Smooth muscle cell (in vitro differentiated cells): Measurements from ENCODE around the gene SLC39A7. TPM values are rescaled to one million over a fixed set of nuclear protein-coding genes. Genes with fewer than 3 reads are reported as not detected.

Source experiments
- DNase-seq: peaks from one replicate; lab custom pipeline; 2025; ENCODE audit not compliant: unreplicated experiment; lab: John Stamatoyannopoulos, UW
- H2AFZ ChIP-seq: fragments of 200-600 bp; sonication (generic); 2 replicates; pipeline ENCODE4 v1.6.0; 2016; ENCODE audit warnings: antibody characterized with exemption, low read depth, mild to moderate bottlenecking
- H3F3A ChIP-seq: fragments of 200-600 bp; sonication (generic); 2 replicates; pipeline ENCODE4 v1.6.0; 2017; ENCODE audit warnings: antibody characterized with exemption, low read depth
- H3K27ac ChIP-seq: fragments of 200-600 bp; sonication (generic); 2 replicates; pipeline ENCODE4 v1.5.1; 2016; ENCODE audit warnings: low read depth, mild to moderate bottlenecking
- H3K27me3 ChIP-seq: fragments of 200-600 bp; sonication (generic); 2 replicates; pipeline ENCODE4 v1.6.1; 2016; ENCODE audit warnings: low read depth, mild to moderate bottlenecking
- H3K36me3 ChIP-seq: fragments of 200-600 bp; sonication (generic); 2 replicates; pipeline ENCODE4 v1.5.1; 2016; ENCODE audit warnings: low read depth
- H3K4me1 ChIP-seq: fragments of 200-600 bp; sonication (generic); 2 replicates; pipeline ENCODE4 v1.5.1; 2016; ENCODE audit warnings: low read depth
- H3K4me2 ChIP-seq: fragments of 200-600 bp; sonication (generic); 2 replicates; pipeline ENCODE4 v1.6.0; 2016; ENCODE audit warnings: mild to moderate bottlenecking
- H3K4me3 ChIP-seq: fragments of 200-600 bp; sonication (generic); 2 replicates; pipeline ENCODE4 v1.5.1; 2016; ENCODE audit warnings: mild to moderate bottlenecking
- H3K79me2 ChIP-seq: fragments of 200-600 bp; sonication (generic); 2 replicates; pipeline ENCODE4 v1.6.0; 2016; ENCODE audit warnings: low read depth, mild to moderate bottlenecking
- H3K9ac ChIP-seq: fragments of 200-600 bp; sonication (generic); 2 replicates; pipeline ENCODE4 v1.6.0; 2016; ENCODE audit warnings: low read depth
- H3K9me3 ChIP-seq: fragments of 200-600 bp; sonication (generic); replicated peaks from 2 replicates; pipeline ENCODE4 v1.5.1; 2016; ENCODE audit warnings: low read depth
- H4K20me1 ChIP-seq: fragments of 200-600 bp; sonication (generic); 2 replicates; pipeline ENCODE4 v1.6.0; 2016; ENCODE audit warnings: low read depth
- WGBS: methylation state at CpG from one replicate; pipeline ENCODE4 v1.1.7; 2016; ENCODE audit warnings: low lambda C conversion rate; 5-methylcytosine and 5-hydroxymethylcytosine counted together
- polyA plus RNA-seq: library from polyadenylated mRNA; unstranded; fragments of >200 nt; fragmentation: Nextera tagmentation; extraction: Ambion mirVana; gene quantifications from 2 replicates; pipeline ENCODE4 v1.2.1, GENCODE V29; 2016
- total RNA-seq: library from RNA; depleted of rRNA; stranded (reverse); fragments of >200 nt; gene quantifications from 2 replicates; pipeline ENCODE4 v1.2.3, GENCODE V29; 2014
- TF ChIP-seq, protein P1 (sequence below): fragments of 200-600 bp; sonication (generic); IDR thresholded peaks from 2 replicates; pipeline ENCODE4 v1.5.1; 2017; ENCODE audit warnings: borderline replicate concordance, mild to moderate bottlenecking, antibody characterized with exemption; ENCODE audit not compliant: insufficient read depth, poor library complexity, severe bottlenecking

The SLC39A7 gene
- total and polyA plus RNA-seq, 2 experiments from 2014 or later = 87.2 to 112 TPM

DNA sequence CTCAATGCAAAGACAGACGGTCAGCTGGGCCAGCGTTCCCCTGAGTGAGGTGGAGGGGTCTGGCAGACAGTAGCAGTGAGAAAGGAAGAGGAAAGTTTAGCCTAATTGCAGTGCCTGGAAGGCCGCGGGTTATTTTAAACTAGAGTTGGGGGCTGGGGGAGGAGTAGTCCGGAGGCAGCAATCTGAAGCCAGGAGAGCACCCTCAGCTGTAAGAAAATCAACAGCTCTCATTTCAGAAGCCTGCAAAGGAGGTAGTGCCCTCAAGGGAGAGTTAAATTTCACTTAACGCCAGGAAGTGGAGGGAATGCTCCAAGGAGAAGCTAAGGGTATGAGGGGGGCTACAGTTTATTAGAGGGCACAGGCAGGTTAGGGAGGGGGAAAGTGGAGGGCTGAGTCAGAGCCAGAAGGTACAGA is 34.6 kb downstream of the SLC39A7 start:
- H4K20me1 ChIP-seq = no peaks in the 10 kb centered on the region
- TF ChIP-seq, protein P1, sequence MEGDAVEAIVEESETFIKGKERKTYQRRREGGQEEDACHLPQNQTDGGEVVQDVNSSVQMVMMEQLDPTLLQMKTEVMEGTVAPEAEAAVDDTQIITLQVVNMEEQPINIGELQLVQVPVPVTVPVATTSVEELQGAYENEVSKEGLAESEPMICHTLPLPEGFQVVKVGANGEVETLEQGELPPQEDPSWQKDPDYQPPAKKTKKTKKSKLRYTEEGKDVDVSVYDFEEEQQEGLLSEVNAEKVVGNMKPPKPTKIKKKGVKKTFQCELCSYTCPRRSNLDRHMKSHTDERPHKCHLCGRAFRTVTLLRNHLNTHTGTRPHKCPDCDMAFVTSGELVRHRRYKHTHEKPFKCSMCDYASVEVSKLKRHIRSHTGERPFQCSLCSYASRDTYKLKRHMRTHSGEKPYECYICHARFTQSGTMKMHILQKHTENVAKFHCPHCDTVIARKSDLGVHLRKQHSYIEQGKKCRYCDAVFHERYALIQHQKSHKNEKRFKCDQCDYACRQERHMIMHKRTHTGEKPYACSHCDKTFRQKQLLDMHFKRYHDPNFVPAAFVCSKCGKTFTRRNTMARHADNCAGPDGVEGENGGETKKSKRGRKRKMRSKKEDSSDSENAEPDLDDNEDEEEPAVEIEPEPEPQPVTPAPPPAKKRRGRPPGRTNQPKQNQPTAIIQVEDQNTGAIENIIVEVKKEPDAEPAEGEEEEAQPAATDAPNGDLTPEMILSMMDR = no peak
- H3K9ac ChIP-seq = no peak overlapping the region
- H3K27me3 ChIP-seq = peaks cover 4% of the 10 kb centered on the region
- no peak overlapping the region for H3K27ac ChIP-seq
- WGBS = 14% methylated on average over 6 of the region's 6 CpGs
- DNase-seq = no peak
- H2AFZ ChIP-seq = no peak overlapping the region
- no peaks in the 10 kb centered on the region for H3K9me3 ChIP-seq
- no peaks in the 10 kb centered on the region for H3F3A ChIP-seq
- H3K4me3 ChIP-seq = no peak overlapping the region
- no peaks in the 10 kb centered on the region for H3K36me3 ChIP-seq
- H3K4me2 ChIP-seq = no peak overlapping the region
- H3K4me1 ChIP-seq = no peaks in the 10 kb centered on the region
- H3K79me2 ChIP-seq = no peaks in the 10 kb centered on the region

DNA sequence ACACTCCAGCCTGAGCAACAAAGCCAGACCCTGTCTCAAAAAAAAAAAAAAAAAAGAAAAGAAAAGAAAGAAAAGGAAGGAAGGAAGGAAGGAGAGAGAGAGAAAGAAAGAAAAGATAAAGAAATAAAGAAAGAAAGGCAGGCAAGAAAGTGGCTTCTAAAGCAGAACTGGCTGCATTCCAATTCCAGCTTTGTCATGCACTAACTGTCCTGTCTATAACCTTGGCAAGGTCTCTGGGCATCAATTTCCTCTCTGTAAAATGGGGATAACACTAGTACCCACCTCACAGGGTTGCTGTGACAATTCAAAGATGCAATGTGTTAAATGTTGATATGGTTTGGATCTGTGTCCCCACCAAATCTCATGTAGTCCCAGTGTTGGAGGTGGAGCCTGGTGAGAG is 35.7 kb downstream of the SLC39A7 start:
- no peaks in the 10 kb centered on the region for H3K27me3 ChIP-seq

DNA sequence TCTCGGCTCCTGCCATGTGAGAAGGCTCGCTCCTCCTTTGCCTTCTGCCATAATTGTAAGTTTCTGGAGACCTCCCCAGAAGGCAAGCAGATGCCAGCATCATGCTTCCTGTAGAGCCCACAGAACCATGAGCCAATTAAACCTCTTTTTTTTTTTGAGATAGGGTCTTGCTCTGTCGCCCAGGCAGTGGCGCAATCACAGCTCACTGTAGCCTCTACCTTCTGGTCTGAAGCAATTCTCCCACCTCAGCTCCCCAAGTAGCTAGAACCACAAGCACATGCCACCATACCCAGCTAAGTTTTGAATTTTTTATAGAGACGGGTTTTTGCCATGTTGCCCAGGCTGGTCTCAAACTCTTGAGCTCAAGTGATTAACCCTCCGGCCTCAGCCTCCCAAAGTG is 36.2 kb downstream of the SLC39A7 start:
- Histone ChIP-seq H3K4me3 (no peak overlapping the region), H3K27ac (no peak overlapping the region), H3K9me3 (no peaks in the 10 kb centered on the region), H3K4me1 (no peaks in the 10 kb centered on the region), H3K4me2 (no peak overlapping the region), H2AFZ (no peak overlapping the region), H4K20me1 (no peaks in the 10 kb centered on the region), H3K27me3 (peaks cover 1% of the 10 kb centered on the region), H3K36me3 (no peaks in the 10 kb centered on the region), H3K9ac (no peak overlapping the region), H3F3A (no peaks in the 10 kb centered on the region), H3K79me2 (no peaks in the 10 kb centered on the region)
- 94% methylated on average over 6 of the region's 6 CpGs for WGBS
- TF ChIP-seq, protein P1 = no peak
- DNase-seq = no peak

More for the DNA sequence above, 35.7 kb downstream of the SLC39A7 start:
- Histone ChIP-seq H3K9ac (no peak overlapping the region), H3K4me2 (no peak overlapping the region), H3K79me2 (no peaks in the 10 kb centered on the region), H3K36me3 (no peaks in the 10 kb centered on the region), H3K4me3 (no peak overlapping the region), H3K4me1 (no peaks in the 10 kb centered on the region), H3K9me3 (no peaks in the 10 kb centered on the region), H4K20me1 (no peaks in the 10 kb centered on the region), H3F3A (no peaks in the 10 kb centered on the region), H2AFZ (no peak overlapping the region), H3K27ac (no peak overlapping the region)
- no peak for DNase-seq
- TF ChIP-seq, protein P1 = no peak

DNA sequence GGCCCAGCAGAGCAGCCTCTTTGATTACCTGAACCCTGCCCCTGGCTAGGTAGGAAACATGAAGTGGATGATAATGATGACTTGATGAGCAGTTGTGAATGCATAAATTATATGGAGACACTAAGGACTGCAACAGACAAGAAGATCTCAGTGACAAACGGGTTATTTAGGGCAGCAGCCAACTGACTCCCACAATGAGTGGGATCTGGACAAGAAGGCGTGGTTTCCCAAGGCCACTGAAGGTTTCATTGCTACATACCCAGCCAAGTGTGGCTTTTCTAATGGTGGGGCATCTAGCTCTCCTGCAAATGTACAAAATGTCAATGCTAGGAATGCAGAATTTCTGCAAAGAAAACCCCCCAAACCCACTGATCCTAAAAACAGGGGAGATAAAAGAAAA is 37.1 kb downstream of the SLC39A7 start:
- WGBS = 79% methylated on average over 2 of the region's 2 CpGs
- H3K9ac ChIP-seq = no peak overlapping the region
- TF ChIP-seq, protein P1 = no peak
- no peaks in the 10 kb centered on the region for H3K79me2 ChIP-seq
- H3K4me1 ChIP-seq = no peaks in the 10 kb centered on the region
- no peaks in the 10 kb centered on the region for H3F3A ChIP-seq
- H4K20me1 ChIP-seq = no peaks in the 10 kb centered on the region
- no peak overlapping the region for H2AFZ ChIP-seq
- H3K27me3 ChIP-seq = peaks cover 9% of the 10 kb centered on the region
- no peak overlapping the region for H3K4me2 ChIP-seq
- H3K36me3 ChIP-seq = no peaks in the 10 kb centered on the region
- H3K9me3 ChIP-seq = no peaks in the 10 kb centered on the region
- no peak for DNase-seq
- no peak overlapping the region for H3K4me3 ChIP-seq
- H3K27ac ChIP-seq = no peak overlapping the region
